Measurements from ENCODE around the gene ZNF792.
"Not testable (repeated sequence)": the region's sequence is repeated elsewhere in the genome, so short reads cannot be mapped to it uniquely, and the experiment has no call there.

Gene ZNF792

DNA sequence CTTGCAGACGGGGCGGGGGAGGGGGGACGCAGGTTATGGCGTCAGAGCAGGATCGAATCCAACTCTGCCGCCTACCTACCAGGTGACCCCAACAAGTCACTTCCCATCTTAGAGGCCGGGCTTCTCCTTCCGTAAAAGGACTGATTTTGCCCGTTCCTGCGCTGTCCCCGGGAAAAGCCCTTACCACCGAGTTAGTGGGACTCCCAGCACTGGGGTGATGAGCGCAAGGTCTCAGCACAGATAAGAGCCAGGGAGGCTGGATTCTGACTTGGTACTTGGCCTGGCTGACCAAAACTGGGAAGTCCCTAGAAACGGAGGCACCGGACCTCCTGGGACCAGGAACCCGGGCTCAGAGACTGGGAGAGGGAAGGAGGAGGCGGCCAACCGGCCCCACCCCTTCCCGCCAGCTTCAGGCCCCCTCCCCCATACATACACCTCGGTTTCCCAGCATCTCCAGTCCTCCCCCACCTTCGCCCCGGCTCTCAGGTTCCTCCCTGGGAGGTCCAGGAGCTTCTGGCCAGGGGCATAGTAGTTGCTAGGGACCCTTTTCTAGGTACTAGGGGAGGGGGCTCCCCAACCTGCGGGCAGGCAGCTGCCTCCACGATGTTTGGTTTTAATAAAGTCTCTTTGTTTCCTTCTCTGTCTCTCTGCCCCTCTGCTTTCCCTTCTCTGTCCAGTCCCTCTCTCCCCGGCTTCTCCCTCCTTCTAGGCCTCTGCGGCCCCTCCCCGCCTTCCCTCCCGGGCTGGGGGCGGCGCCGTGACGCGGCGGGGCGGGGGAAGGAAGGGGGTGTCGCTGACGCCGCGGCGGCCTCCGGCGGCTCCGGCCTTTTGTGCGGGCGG, 35.7 kb upstream of the ZNF792 start, which contains the start of gene GRAMD1A:
Gene GRAMD1A, plus strand, starts transcription at position 826 of the 840 bp plus-strand sequence. CDS start 156 bp downstream, outside the sequence.
- FAIRE-seq (peak; percentile 90), DNase-seq (ENCODE audit: insufficient read length, low spot score) (peak; percentile 86)

DNA sequence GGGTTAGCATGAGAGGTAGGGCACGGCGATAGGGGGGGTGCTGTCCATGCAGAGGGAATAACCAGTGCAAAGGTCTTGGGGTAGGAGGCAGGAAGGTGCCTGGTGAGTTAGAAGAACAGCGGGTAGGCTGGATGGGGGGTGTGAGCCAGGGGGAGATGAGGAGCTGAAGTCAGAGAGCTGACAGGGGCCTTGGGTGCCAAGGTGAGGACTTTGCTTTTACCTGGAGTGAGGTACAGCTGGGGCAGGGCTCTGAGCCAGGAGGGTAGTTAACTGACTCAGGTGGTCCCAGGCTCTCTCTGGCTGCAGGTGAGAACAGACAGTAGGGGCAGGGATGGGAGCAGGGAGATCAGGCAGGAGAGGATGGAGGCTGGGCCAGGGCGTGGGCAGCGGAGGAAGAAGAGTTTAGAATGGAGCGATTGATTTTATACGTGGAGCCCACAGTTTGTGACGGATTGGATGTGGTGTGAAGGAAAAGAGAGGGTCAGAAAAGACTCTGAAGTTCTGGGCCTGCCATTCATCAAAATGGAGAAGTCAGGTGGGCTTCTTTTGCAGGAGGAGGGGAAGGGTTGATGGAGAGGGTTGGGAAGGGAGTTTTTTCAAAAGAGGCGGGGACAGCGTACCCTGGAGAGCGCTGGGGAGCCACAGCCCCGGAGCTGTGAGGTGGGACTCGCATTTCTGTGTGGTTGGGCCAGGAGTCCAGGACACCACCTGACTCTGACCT, 34.9 kb upstream of the ZNF792 start:
- DNase-seq (ENCODE audit: insufficient read length, low spot score), result no peak
- FAIRE-seq, result no peak

DNA sequence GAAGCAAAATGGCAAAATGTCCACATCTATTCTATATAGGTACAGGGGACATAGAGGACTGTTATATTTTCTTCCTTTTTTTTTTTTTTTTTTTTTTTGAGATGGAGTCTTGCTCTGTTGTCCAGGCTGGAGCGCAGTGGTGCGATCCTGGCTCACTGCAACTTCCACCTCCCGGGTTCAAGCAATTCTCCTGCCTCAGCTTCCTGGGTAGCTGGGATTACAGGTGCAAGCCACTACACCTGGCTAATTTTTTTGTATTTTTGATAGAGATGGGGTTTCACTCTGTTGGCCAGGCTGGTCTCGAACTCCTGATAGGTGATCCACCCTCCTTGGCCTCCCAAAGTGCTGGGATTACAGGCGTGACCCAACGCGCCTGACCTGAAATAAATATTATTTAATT, 34.2 kb upstream of the ZNF792 start:
- DNase-seq (ENCODE audit: insufficient read length, low spot score), result not testable (repeated sequence)

DNA sequence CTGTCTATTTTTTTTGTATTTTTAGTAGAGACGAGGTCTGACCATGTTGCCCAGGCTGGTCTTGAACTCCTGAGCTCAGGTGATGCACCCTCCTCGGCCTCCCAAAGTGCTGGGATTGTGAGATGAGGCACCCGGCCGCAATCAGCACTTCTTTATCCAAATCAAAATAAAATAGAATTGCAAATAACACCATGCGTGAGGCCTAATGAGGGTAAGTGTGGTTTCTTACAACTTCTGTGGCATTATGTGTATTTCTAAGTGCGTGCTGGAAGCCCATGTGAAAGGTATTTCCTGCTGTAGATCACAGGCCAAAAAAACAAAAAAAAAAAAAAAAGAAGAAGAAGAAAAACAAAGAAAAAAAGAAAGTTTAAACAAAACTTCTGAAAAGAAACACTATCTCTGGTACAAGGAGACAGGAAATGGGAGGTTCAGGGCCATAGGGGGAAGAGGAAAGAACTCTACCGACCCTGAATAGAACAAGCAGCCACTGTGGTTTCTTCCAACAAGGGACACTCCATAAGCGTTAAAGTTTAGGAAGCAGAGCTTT, 33.1 kb upstream of the ZNF792 start:
- FAIRE-seq, result no peak
- DNase-seq (ENCODE audit: insufficient read length, low spot score), result no peak

More for the DNA sequence above, 34.2 kb upstream of the ZNF792 start:
- not testable (repeated sequence) for FAIRE-seq

DNA sequence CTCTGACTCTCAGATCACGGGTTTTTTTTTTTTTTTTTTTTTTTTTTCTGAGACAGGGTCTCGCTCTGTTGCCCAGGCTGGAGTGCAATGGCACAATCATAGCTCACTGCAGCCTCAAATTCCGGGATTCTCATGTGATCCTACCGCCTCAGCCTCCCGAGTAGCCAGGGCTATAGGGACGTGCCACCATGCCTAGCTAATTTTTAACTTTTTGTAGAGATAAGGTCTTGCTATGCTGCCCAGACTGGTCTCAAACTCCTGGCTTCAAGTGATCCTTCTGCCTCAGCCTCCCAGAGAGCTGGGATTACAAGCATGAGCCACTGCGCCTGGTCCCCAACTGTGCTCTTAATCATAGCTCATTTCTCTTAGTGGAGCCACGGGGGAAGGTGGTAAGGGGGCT, 31.5 kb upstream of the ZNF792 start:
- FAIRE-seq (no peak), DNase-seq (ENCODE audit: insufficient read length, low spot score) (no peak)

DNA sequence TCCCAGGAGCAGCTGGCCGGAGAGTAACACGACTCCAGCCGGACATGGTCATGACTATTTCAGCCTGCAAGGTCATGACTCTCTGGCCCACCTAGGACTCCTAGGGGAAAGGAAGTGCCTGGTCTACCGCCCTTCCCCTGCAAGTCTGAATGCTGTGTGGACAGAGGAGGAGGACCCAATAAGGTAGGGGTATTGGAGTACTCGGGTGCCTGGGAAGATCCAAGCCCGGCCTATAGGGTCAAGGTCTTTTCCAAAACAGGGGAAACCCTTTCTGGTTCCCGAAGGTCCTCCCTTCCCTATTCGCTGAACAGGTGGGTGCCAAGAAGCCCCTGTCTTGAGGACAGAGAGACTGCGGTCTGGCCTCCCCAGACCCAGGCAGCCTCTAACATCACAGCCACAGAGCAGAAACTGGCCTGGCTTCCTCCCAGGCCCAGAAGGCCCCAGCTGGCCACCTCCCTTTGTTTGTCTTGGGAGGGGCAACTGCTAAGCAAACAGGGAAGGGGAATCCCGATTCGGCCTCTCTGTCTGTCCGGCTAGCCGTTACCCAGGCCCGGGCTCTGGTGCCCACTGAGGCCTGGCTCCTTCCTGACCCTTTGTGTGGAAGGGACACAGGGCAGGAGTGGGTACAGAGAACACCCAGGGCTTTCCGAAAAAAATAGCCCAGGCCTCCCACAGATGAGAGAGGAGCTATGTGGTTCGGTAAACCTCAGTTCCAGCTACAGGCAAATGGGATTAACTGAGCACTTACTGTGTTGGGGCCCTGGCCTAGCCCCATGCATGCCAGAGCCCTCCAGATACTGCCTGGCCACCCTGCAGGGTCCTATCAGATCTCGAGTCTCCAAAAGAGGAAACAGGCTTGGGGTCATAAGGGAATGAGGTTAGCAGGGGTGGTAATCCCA, 30.9 kb upstream of the ZNF792 start:
- DNase-seq (ENCODE audit: insufficient read length, low spot score) (no peak), FAIRE-seq (no peak)

DNA sequence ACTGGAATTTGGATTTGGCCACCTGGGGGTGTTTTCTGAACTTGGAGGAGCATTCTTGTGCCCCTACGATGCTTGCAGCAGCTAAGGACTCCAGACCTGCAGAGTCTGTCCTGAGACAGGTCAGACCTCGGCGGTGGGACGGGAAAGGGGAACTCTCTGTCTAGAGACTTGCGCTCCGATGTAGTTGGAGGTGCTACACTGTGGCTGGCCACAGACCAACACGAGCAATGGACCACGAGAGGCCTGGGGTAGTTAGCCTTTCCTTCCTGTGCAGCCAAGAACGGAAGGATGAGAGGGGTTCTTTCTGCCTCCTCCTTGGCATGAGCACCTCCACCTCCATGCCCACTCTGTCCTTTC, 30.2 kb upstream of the ZNF792 start:
- DNase-seq (ENCODE audit: insufficient read length, low spot score) (no peak), FAIRE-seq (no peak)

DNA sequence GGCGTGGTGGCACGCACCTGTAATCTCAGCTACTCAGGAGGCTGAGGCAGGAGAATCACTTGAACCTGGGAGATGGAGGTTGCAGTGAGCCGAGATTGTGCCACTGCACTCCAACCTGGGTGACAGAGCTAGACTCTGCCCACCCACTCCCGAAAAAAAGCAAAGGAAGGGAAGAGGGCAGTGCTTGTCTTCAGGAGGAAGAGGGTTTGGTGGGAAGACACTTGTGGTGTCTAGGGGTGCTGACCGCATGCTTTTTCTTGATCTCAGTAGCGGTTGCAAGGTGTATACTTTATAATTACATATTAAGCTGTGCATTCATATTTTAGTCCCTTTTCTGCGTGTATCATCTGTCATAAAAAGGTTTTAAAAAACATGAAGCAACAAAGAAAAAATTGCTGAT, 28.6 kb upstream of the ZNF792 start:
- FAIRE-seq; DNase-seq (ENCODE audit: insufficient read length, low spot score): not testable (repeated sequence)

DNA sequence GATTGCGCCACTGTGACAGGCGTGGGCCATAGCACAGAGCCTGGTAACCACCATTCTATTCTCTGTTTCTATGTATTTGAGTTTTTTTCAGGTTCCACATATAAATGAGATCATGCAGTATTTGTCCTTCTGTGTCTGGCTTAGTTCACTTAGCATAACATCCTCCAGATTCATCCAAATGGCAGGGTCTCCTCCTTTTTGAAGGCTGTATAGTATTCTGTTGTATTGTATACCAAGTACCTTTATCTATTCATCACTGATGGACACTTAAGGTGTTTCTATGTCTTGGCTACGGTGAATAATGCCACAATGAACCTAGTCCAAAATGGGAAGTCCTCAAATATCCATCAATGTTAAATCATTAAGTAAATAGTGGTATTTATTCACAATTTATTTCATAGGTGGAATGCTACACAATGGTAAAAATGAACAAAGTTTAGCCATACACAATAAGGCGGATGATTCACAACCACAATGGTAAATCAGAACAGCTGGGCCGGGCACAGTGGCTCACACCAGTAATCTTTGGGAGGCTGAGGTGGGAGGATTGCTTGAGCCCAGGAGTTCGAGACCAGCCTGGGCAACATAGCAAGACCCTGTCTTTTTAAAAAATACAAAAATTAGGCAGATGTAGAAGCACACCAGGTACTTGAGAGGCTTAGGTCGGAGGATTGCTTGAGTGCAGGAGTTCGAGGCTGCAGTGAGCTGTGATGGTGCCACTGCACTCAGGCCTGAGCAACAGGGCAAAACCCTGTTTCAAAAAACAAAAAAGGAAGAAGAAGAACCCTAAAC, 27.7 kb upstream of the ZNF792 start:
- DNase-seq (ENCODE audit: insufficient read length, low spot score) (no peak), FAIRE-seq (no peak)

DNA sequence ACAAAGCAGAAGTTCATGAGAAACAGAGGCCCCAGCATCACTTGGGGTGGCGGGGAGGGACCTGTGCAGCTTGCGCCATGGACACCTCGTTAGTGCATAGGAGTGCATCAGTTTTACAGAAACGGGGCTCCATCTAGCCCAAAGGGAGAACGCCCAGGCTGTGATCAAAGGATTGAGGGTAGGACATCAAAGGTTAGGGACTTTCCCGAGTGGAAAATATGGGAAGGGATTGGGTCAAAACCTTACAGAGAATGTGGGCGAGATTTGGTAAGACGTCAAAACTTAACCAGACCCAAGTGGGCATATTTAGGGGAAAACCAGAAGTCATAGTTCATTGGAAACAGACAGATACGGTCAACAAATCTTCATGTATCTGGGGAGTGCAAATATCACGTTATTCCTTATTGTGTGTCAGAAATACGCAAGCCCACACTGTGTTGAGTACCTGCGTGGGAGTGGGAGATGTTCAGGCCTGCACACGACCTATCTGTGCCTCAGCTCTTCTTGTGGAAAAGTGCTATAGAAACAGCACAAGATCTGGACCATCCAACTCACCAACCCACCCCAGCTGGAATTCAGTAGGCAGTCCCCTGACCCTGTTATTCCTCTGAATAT, 26.7 kb upstream of the ZNF792 start:
- FAIRE-seq (no peak), DNase-seq (ENCODE audit: insufficient read length, low spot score) (no peak)

DNA sequence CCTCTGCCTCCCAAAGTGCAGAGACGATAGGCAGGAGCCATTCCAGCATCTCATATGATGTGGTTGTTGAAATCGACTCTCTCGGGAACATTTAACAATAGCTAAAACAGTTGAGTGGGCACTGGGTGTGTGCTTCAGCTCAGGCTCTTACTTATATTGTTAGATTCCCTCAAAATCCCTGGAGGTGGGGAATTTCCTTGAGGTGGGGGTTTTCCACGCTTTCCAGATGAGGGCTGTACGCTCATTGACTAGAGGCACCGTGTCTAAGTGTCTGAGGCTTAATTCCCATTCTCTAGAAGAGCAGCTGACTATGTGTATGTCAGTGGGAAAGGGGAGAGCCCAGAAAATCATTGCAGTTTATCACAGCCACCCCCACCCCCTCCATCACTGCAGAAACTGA, 25.3 kb upstream of the ZNF792 start:
- no peak for FAIRE-seq
- DNase-seq (ENCODE audit: insufficient read length, low spot score), result no peak

DNA sequence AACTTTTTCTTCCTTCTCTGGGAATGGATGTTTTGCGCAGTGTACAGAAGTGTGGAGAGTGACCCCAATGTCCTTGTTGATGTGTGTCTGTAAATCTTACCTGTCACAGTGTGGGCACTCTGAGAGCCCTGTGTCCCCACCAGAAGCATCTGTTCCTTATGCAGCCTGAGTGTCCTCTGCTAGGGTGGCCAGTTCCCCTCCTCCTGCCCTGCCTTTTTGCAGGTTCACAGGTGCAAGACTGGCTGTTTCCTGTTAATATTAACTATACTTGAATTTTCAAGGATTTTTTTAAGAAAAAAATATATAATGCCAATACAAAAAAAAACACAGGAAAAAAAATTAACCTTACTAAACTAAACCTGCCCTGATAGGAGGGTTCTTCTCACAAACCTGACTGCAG, 24.1 kb upstream of the ZNF792 start:
- no peak for DNase-seq (ENCODE audit: insufficient read length, low spot score)
- FAIRE-seq, result no peak

DNA sequence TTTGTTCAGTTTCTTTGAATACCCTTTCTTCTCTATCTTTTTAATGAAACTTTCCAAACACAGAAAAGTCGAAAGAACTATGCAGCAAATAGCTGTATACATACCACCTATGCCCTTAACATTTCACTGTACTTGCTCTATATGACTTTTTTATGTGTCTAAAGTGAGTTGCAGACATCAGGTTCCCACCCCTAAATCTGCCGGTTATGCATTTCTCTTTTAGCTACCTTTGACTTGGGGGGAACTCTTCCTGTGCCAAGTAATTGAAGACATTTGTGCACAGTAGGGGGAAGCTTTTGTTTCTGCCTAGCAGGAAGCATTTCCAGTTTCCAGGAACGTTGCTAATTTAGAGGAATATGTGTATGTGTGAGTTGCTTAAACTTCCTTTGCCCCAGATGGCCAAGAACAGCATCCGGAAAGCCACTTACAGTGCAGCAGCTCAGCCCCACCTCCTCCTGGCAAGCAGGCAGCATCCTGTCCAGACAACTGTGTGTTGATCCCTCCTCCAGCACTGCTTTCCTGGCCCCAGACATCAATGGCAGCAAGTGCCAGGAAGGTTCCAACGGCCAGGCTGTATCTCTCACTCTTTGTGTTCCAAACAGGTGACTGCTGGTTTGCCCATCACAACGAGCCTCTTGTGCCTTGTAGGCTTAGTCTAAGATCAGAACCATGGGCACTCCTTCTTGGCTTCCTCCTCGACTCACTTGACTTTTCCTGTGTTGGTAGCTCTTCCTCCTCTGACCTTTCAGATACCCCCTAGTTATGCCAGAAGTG, 21.4 kb upstream of the ZNF792 start:
- DNase-seq (ENCODE audit: insufficient read length, low spot score) (no peak), FAIRE-seq (peak; percentile 51)

DNA sequence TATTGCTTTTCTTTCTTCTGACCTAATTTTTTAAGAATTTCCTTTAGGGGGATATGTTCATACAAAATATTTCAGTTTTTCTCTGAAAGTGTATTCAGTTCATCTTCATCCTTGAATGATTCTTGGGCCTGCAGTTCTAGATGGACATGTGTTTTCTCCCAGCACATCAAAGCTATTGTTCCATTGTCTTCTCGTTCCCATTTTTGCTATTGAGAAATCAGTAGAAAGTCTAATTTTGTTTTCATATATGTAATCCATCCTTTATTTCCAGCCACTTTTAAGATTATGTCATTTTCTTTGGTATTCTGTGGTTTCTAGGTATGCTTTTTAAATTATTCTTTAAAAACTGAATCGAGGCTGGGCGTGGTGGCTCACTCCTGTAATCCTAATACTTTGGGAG, 20.3 kb upstream of the ZNF792 start:
- DNase-seq (ENCODE audit: insufficient read length, low spot score) (no peak), FAIRE-seq (no peak)

DNA sequence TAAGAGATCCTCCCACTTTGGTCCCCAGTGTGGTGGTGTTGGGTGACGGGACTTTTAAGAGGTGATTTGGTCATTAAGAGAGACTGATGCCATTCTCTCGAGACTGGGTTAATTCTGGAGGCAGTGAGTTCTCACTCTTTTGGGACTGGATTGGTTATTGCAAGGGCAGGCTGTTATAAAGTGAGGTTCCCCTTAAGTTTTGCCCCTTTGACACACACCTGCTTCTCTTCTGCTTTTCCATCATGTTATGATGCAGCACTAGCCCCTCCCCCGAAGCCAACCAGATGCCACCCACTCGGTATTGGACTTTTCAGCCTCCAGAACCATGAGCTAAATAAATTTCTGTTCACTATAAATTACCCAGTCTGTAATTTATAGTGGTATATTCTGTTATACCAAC, 19.8 kb upstream of the ZNF792 start:
- DNase-seq (ENCODE audit: insufficient read length, low spot score), result no peak
- FAIRE-seq, result no peak

DNA sequence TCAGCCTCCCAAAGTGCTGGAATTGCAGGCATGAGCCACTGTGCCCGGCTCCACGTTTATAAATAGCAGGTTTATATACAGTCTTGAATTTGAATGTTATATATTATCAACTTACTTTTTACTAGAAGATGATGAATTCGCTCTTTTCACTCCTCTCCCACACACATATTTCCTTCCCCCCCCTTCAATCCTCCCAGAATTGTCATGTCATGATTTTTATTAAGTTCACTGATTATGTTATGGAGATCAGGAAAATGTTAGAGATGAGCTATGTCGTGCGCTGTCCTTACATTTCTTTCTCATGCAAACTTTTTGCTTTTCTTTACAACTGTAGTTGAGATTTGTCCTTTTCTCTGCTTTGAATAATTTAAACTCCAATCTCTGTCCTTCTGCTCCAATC, 18.2 kb upstream of the ZNF792 start:
- DNase-seq (ENCODE audit: insufficient read length, low spot score) (no peak), FAIRE-seq (no peak)

DNA sequence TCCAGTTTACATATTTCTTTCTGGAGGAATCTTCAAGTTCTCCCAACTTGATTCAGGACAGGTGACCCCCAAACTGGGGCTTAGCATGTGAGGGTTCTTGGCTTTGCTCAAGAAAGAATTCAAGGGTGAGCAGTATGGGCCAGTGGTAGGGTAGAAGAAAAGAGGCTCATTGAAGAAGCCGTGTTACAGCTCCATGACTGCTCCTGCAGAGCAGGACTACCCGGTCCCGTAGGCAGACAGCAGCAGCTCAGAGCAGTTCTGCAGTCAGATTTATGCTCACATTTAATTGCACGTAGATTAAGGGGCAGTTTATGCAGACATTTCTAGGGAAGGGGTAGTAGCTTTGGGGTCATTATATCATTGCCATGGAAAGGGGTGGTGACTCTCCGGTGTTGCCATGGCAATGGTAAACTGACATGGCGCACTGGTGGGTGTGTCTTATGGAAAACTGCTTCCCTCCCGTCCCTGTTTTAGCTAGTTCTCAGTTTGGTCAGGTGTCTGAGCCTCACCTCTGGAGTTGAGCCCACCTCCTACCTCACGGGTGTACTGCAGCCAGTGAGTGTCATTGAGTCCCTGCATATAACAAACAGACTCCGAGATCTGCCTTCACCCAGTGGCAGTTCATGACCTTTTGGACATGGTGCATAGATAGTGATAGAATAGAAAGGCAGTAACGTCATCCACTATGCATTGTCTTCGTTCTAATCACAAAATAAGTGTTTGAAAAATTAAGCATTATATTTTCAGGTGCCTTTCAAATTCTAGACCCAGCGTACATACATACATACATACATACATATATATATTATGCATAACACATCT, 16.0 kb upstream of the ZNF792 start:
- DNase-seq (ENCODE audit: insufficient read length, low spot score) (no peak), FAIRE-seq (no peak)

DNA sequence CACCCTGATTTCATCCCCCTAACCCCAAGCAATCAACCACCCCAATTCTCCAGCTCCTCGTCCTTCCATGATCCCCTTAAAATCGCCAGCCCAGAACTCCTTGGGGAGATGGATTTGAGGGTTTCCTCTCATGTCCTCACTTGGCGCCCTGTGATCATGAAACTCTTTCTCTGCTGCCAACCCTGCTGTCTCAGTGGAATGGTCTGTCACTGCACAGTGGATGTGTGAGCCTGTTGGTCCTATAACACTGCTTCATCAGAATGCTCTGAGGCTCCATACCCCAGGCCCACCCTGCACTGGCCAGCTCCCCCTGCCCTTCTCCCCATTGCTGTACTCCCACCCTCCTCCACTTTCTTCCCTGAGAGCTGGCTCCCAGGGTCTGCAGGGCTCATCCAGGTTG, 12.6 kb upstream of the ZNF792 start:
- FAIRE-seq (no peak), DNase-seq (ENCODE audit: insufficient read length, low spot score) (no peak)
